ENCODE measurements around the gene LSMEM2. TPM values are rescaled to one million over a fixed set of nuclear protein-coding genes. Genes with fewer than 3 reads are reported as not detected.
"Not testable (repeated sequence)": the region's sequence is repeated elsewhere in the genome, so short reads cannot be mapped to it uniquely, and the experiment has no call there.

LSMEM2 gene
- total and polyA plus RNA-seq, 12 donors: 1.9 to 45.2 (median 31.7) TPM

DNA sequence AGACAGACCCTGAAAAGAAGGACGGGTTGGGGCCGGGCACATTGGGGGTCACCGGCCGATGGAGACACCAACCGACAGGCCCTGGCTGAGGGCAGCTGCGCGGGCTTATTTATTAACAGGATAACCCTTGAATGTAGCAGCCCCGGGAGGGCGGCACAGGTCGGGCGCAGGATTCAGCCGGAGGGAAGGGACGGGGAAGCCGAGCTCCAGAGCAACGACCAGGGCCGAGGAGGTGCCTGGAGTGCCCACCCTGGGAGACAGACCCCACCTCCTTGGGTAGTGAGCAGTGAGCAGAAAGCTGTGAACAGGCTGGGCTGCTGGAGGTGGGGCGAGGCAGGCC is 2.2 kb upstream of the LSMEM2 start:
- DNase-seq: no peak
- peaks cover 0 to 47% (median 10%) of the 10 kb centered on the region in 7 donors for H3K27me3 ChIP-seq
- H3K9me3 ChIP-seq: no peaks in the 10 kb centered on the region
- H3K36me3 ChIP-seq: peaks cover 0 to 8% (median 0%) of the 10 kb centered on the region in 9 donors
- H3K4me1 ChIP-seq: peaks cover 6 to 64% (median 36%) of the 10 kb centered on the region in 9 donors
- intact Hi-C loops (cut with DNase I): loop anchor here in 1 of 10 donors (10.0 kb wide), 1 partner anchor 152 kb away; no protein-coding TSS in a partner anchor
- WGBS, 2 donors: 84% methylated on average over 17 of the region's 17 CpGs
- H3K27ac ChIP-seq: no peak overlapping the region
- TF ChIP-seq, protein P1, sequence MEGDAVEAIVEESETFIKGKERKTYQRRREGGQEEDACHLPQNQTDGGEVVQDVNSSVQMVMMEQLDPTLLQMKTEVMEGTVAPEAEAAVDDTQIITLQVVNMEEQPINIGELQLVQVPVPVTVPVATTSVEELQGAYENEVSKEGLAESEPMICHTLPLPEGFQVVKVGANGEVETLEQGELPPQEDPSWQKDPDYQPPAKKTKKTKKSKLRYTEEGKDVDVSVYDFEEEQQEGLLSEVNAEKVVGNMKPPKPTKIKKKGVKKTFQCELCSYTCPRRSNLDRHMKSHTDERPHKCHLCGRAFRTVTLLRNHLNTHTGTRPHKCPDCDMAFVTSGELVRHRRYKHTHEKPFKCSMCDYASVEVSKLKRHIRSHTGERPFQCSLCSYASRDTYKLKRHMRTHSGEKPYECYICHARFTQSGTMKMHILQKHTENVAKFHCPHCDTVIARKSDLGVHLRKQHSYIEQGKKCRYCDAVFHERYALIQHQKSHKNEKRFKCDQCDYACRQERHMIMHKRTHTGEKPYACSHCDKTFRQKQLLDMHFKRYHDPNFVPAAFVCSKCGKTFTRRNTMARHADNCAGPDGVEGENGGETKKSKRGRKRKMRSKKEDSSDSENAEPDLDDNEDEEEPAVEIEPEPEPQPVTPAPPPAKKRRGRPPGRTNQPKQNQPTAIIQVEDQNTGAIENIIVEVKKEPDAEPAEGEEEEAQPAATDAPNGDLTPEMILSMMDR (IDR thresholded peaks at IDR 0.05): no peak
- no peak overlapping the region for H3K4me3 ChIP-seq
- no peak for ATAC-seq

DNA sequence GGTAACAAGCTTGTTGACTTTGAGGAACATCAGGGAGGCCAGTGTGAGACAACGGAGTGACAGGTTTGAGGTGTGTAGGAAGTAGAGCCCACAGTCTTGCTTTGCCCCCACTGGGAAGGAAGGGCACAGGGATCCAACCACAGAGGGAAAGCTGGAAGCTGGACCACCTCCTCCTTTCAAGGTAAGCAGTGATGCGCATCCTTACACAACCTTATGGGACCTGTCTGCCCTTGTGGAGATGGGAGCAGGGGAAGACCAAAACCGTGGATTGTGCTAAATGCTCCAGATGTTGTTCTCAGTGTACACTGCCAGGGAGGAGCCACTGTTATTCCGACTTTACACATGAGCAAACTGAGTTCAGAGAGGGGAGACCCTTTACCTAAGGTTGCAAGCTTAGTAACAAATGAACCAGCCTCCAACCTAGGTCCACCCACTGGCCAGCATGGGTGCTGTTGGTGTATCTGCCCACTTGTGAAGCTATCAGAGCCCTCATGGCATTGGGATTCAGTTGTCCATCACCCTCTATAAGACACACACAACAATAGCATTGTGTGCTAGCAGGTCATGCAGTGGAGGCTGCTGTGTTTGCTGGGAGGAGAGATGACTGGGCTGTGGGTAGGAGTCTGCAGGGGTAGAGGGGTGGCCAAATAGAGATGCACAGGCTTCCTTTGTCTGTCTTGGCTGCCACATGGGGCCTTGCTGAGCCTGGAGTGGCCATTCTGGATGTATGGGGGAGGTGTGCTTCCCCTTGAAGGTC is 586 bp upstream of the LSMEM2 start:
- Histone ChIP-seq H3K27me3 (peaks cover 0 to 45% (median 10%) of the 10 kb centered on the region in 7 donors), H3K4me3 (no peak overlapping the region), H3K4me1 (peaks cover 4 to 55% (median 31%) of the 10 kb centered on the region in 9 donors), H3K9me3 (no peaks in the 10 kb centered on the region), H3K36me3 (peaks cover 0 to 8% (median 0%) of the 10 kb centered on the region in 9 donors), H3K27ac (peak overlapping the region in 8 of 10 donors; percentile 67 to 92 (median 88))
- ATAC-seq (peak in 5 of 8 donors; percentile 1 to 21 (median 4)), DNase-seq (no peak)
- intact Hi-C loops (cut with DNase I): loop anchor here in 1 of 10 donors (10.0 kb wide), 1 partner anchor 154 kb away; no protein-coding TSS in a partner anchor
- TF ChIP-seq, protein P1 (IDR thresholded peaks at IDR 0.05): no peak
- 81 to 84% methylated on average over 4 of the region's 4 CpGs for WGBS, 2 donors

DNA sequence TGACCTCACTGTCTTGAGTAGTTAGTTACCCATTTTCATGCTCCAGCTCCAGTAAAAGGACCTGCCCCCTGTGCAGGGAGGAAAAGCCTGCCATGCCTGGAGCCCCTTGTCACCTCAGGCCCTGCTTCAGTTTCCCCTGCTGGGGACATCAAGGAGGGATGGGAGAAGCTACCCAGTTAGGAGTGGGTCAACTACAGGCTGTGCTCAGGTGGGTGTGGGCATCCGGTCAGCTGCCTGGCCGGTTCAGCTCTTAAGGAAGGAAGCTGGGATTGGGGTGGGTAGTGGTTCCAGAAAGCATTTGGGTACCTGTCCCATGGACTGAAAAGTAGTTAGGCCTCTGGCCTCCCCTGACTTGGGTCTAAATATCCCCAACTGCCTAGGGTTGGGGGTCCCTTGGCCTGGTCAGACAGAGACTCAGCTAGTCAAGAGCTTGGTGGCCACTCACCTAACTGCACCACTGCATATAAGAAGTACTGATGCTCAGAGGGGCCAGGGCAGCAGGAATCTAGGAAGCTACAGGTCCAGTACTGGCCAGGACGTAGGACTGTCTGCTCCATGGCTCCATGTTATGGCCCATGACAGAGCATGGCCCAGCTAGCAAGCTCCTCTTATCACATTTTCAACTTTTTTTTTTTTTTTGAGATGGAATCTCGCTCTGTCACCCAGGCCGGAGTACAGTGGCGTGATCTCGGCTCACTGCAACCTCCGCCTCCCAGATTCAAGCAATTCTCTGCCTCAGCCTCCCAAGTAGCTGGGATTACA is 549 bp downstream of the LSMEM2 start:
- TF ChIP-seq, protein P1 (IDR thresholded peaks at IDR 0.05): no peak
- WGBS, 2 donors: 63 to 67% methylated on average over 8 of the region's 8 CpGs
- peaks cover 4 to 47% (median 19%) of the 10 kb centered on the region in 9 donors for H3K4me1 ChIP-seq
- peaks cover 0 to 34% (median 9%) of the 10 kb centered on the region in 7 donors for H3K27me3 ChIP-seq
- ATAC-seq: peak; percentile 14 to 58 (median 32)
- H3K4me3 ChIP-seq: peak overlapping the region in 9 of 10 donors; percentile 26 to 52 (median 43)
- intact Hi-C loops (cut with DNase I): loop anchor here in 1 of 10 donors (10.0 kb wide), 1 partner anchor 155 kb away; no protein-coding TSS in a partner anchor
- DNase-seq: no peak
- H3K36me3 ChIP-seq: peaks cover 0 to 8% (median 0%) of the 10 kb centered on the region in 9 donors
- H3K9me3 ChIP-seq: no peaks in the 10 kb centered on the region
- peak overlapping the region; percentile 21 to 92 (median 85) for H3K27ac ChIP-seq

DNA sequence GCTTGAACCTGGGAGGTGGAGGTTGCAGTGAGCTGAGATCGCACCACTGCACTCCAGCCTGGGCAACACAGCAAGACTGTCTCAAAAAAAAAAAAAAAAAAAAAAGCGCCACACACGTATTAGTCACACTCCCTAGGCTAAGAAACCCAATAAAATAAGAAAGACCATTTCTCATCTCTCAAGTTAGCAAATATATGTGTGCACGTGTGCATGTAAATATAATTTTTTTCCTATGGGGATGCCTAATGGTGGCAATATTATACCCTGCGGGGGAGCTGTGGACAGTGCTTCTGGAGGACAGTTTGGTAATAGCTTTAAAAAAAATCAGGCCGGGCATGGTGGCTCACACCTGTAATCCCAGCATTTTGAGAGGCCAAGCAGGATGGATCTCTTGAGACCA is 5.2 kb downstream of the LSMEM2 start:
- DNase-seq; H3K9me3 ChIP-seq; intact Hi-C loops (cut with DNase I); ATAC-seq; H3K4me3 ChIP-seq; H3K27me3 ChIP-seq; H3K27ac ChIP-seq: not testable (repeated sequence)
- Histone ChIP-seq H3K36me3 (peaks cover 0 to 29% (median 18%) of the 10 kb centered on the region in 9 donors), H3K4me1 (peaks cover 0 to 54% (median 25%) of the 10 kb centered on the region in 9 donors)
- 86 to 90% methylated on average over 6 of the region's 6 CpGs for WGBS, 2 donors

Measured in heart right ventricle (tissue), 16 donors.